Astrocyte (in vitro differentiated cells and primary cell): Measurements from ENCODE around the gene PPP1R7.

ENCODE experiments used
- CTCF ChIP-seq: IDR thresholded peaks from 2 replicates; pipeline ENCODE4 v1.5.1; 2011; ENCODE audit warnings: low read depth, mild to moderate bottlenecking, inconsistent platforms, low read length, moderate library complexity; ENCODE audit not compliant: insufficient read depth
- EZH2 ChIP-seq: IDR thresholded peaks from 2 replicates; pipeline ENCODE4 v1.6.1; 2012; ENCODE audit warnings: mild to moderate bottlenecking, low read length, inconsistent platforms; ENCODE audit not compliant: insufficient read depth

GRCh38 chr2:241128266-241128665 is 22.0 kb upstream of the PPP1R7 start:
- no peak for TF ChIP-seq CTCF
- no peak for TF ChIP-seq EZH2
